Small intestine (tissue), 7 donors: ENCODE measurements around the gene CRYBG1. TPM values are rescaled to one million over a fixed set of nuclear protein-coding genes. Genes with fewer than 3 reads are reported as not detected.
"Not testable (repeated sequence)": the region's sequence is repeated elsewhere in the genome, so short reads cannot be mapped to it uniquely, and the experiment has no call there.

Source experiments
- DNase-seq, 2 donors: peaks; one replicate each; pipeline versions ENCODE4 v3.0.0 to v3.0.0-alpha.2; 2013
- FAIRE-seq: peaks from 2 replicates; lab custom pipeline; 2012; peaks lifted over from hg19 to GRCh38; lab: Jason Lieb, UNC
- H3K27ac ChIP-seq, 3 donors: one replicate each; pipeline ENCODE4 v1.5.1; 2013; ENCODE audit warnings: low read length in 2 of 3, mild to moderate bottlenecking in 2 of 3, control low read depth in 1 of 3, inconsistent platforms in 1 of 3, low read depth in 1 of 3, moderate library complexity in 1 of 3
- H3K27me3 ChIP-seq, 3 donors: one replicate each; pipeline ENCODE4 v1.6.1; 2013; ENCODE audit warnings: low read length in 3 of 3, inconsistent platforms in 1 of 3; ENCODE audit not compliant: control insufficient read depth in 3 of 3, insufficient read depth in 3 of 3
- H3K36me3 ChIP-seq, 3 donors: one replicate each; pipeline ENCODE4 v1.6.1; 2013; ENCODE audit warnings: low read length in 3 of 3, inconsistent platforms in 1 of 3, low read depth in 1 of 3, mild to moderate bottlenecking in 1 of 3, moderate library complexity in 1 of 3; ENCODE audit not compliant: control insufficient read depth in 3 of 3, insufficient read depth in 2 of 3
- H3K4me1 ChIP-seq, 3 donors: one replicate each; pipeline ENCODE4 v1.6.1; 2013; ENCODE audit warnings: low read length in 2 of 3, inconsistent platforms in 1 of 3, low read depth in 1 of 3, mild to moderate bottlenecking in 1 of 3, moderate library complexity in 1 of 3; ENCODE audit not compliant: control insufficient read depth in 3 of 3, insufficient read depth in 2 of 3
- H3K4me3 ChIP-seq, 3 donors: one replicate each; pipeline ENCODE4 v1.5.1; 2013; ENCODE audit warnings: low read length in 3 of 3, control low read depth in 1 of 3, inconsistent platforms in 1 of 3, low read depth in 1 of 3, mild to moderate bottlenecking in 1 of 3, moderate library complexity in 1 of 3
- H3K9me3 ChIP-seq, 2 donors: one replicate each; pipeline ENCODE4 v1.6.1; 2013; ENCODE audit warnings: low read depth in 1 of 2, low read length in 1 of 2; ENCODE audit not compliant: control insufficient read depth in 2 of 2, insufficient read depth in 1 of 2
- WGBS, 3 donors: extraction: QIAGEN DNeasy Blood & Tissue Kit; methylation state at CpG; one replicate each; pipeline ENCODE4 v1.1.7; 2013; 5-methylcytosine and 5-hydroxymethylcytosine counted together
- polyA plus RNA-seq, 4 donors: library from polyadenylated mRNA; stranded (reverse) in 3 of 4; unstranded in 1 of 4; fragments of 200-250 nt in 3 of 4; fragments of 120-200 nt in 1 of 4; gene quantifications; one replicate each; pipeline versions ENCODE4 v1.2.1 to v1.2.3, GENCODE V29; 2013
- donor health status: healthy with polysubstance abuse.
- donor health status: control.
- donor health status: control.
- donor health status: Bipolar disorder and iron deficiency.
- donor health status: healthy.

CRYBG1 gene
- polyA plus RNA-seq, 4 donors = 13.2 to 33.9 (median 23.6) TPM

DNA sequence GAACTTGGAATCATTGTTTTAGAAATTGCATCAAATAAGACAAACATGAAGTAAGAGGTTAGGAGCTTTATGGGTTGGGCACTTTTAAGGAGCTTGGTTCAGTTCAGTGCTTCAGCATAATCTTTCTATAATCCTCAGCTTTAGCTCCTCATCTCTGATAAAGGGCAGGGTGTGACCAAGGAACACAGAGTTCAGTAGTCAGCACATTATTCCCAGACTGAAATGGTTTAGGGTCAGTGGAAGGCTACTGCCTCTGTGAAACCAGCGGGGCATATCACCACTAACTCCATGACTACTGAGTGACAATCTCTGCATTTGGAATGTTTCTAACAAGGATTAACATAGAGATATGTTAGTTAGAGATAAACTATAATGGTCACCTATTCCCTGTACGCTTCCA is 36.9 kb downstream of the CRYBG1 start:
- no peaks in the 10 kb centered on the region for H3K36me3 ChIP-seq
- H3K4me1 ChIP-seq = peaks cover 0 to 3% (median 0%) of the 10 kb centered on the region in 3 donors
- DNase-seq (peak; percentile 20 to 31), FAIRE-seq (no peak)
- no peaks in the 10 kb centered on the region for H3K27me3 ChIP-seq
- WGBS, 3 donors = 90 to 98% (median 90%) methylated on average over 2 of the region's 2 CpGs
- H3K9me3 ChIP-seq = no peaks in the 10 kb centered on the region
- peak overlapping the region in 1 of 3 donors; percentile 15 for H3K27ac ChIP-seq
- H3K4me3 ChIP-seq = no peak overlapping the region

DNA sequence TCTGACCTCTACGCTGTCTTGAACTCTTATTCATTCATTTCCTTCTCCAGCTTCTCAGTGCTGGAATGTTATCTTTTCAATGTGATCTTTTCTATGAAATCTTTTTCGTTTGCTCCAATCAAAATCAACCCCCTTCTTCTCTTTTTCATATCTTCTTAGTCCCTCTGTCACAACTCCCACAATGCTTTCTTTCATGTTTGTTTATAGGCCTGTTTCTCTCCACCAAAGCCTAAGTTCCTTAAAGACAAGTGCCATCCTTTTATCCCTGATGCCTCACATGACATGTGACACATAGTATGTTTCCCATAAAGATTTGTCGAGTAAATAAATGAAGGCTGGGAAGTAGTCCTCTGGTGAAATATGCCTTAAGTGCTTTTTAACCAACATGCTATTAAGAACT is 38.1 kb downstream of the CRYBG1 start:
- peaks cover 0 to 4% of the 10 kb centered on the region in 2 donors for H3K9me3 ChIP-seq
- H3K4me1 ChIP-seq = peaks cover 0 to 3% (median 0%) of the 10 kb centered on the region in 3 donors
- FAIRE-seq (no peak), DNase-seq (no peak)
- H3K4me3 ChIP-seq = no peak overlapping the region
- 60 to 76% (median 75%) methylated on average over 3 of the region's 3 CpGs for WGBS, 3 donors
- no peaks in the 10 kb centered on the region for H3K27me3 ChIP-seq
- no peaks in the 10 kb centered on the region for H3K36me3 ChIP-seq
- no peak overlapping the region for H3K27ac ChIP-seq

DNA sequence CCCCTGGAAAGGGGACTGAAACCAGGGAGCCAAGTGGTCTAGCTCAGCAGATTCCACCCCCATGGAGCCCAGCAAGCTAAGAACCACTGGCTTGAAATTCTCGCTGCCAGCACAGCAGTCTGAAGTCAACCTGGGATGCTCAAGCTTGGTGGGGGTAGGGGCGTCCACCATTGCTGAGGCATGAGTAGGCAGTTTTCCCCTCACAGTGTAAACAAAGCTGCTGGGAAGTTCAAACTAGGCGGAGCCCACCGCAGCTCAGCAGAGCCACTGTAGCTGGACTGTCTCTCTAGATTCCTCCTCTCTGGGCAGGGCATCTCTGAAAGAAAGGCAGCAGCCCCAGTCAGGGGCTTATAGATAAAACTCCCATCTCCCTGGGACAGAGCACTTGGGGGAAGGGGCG is 44.5 kb downstream of the CRYBG1 start:
- H3K9me3 ChIP-seq, FAIRE-seq, H3K27ac ChIP-seq, DNase-seq, H3K4me3 ChIP-seq, H3K27me3 ChIP-seq, H3K36me3 ChIP-seq, H3K4me1 ChIP-seq: not testable (repeated sequence)
- 69 to 90% (median 88%) methylated on average over 5 of the region's 5 CpGs for WGBS, 3 donors

DNA sequence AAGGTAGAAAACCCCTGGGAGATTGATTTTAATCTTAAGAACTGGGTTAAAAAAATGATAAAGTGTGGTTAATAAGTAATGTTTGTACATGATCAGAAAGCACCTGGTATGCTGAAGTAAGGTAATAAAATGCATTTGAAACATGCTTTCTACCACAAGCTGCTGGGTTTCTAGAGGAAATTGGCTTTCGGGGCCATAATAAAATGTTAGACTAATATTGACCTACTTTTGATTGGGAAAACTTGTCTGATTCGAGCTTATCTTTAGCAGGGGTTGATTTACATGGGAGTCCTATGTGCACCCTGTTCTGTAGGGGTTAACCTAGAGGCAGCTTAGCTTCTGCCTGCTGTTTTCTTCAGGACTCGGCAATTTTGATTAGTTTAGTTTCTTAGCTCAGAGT is 50.5 kb downstream of the CRYBG1 start:
- FAIRE-seq (no peak), DNase-seq (peak; percentile 9 to 74)
- H3K4me3 ChIP-seq = no peak overlapping the region
- no peaks in the 10 kb centered on the region for H3K9me3 ChIP-seq
- peak overlapping the region in 1 of 3 donors; percentile 79 for H3K27ac ChIP-seq
- H3K27me3 ChIP-seq = peaks cover 0 to 2% (median 0%) of the 10 kb centered on the region in 3 donors
- WGBS, 3 donors = 14 to 55% (median 39%) methylated on average over 3 of the region's 3 CpGs
- H3K36me3 ChIP-seq = no peaks in the 10 kb centered on the region
- H3K4me1 ChIP-seq = peaks cover 0 to 25% (median 0%) of the 10 kb centered on the region in 3 donors

DNA sequence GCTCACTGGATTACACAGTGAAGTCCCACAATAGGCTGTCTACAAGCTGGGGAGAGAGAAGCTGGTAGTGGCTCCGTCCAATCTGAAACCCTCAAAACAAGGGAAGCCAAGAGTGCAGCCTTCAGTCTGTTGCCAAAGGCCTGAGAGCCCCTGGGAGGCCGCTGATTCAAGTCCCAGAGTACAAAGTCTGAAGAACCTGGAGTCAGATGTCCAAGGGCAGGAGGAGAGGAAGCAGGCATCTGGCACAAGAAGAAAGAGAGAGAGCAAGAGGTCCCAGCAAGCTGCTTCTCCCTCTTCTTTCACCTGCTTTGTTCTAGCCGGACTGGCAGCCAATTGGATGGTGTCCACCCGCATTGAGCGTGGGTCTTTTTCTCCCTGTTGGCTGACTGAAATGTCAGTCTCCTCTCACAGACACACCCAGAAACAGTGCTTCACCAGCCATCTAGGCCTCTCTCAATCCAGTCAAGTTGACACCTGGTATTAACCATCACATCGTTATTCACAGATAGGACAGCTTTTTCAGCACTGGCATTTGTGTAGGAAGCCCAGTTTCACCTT is 51.2 kb downstream of the CRYBG1 start:
- peak; percentile 65 to 82 for DNase-seq
- no peaks in the 10 kb centered on the region for H3K36me3 ChIP-seq
- H3K27ac ChIP-seq = peak overlapping the region in 1 of 3 donors; percentile 79
- H3K27me3 ChIP-seq = peaks cover 0 to 2% (median 0%) of the 10 kb centered on the region in 3 donors
- H3K9me3 ChIP-seq = no peaks in the 10 kb centered on the region
- WGBS, 3 donors = 19 to 63% (median 35%) methylated on average over 6 of the region's 6 CpGs
- no peak overlapping the region for H3K4me3 ChIP-seq
- no peak for FAIRE-seq
- H3K4me1 ChIP-seq = peaks cover 0 to 25% (median 0%) of the 10 kb centered on the region in 3 donors

DNA sequence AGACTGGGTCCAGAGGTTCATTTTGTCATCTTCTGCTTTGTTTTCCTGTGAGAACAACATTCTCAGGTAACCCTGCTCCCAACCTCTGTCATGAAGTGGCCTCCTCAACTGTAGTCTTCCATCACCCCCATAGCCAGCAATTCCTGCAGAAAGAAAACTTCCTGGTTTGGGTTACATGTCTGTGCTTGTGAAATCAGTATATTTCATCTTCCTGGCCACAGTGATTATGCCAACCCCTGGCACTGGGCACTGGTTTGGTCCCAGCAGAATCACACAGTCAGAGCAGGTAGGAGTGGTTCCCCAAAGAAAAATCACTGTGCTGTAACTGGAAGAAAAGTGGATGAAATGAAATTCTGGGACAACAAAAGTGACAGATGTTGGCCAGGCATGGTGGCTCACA is 52.5 kb downstream of the CRYBG1 start:
- peaks cover 0 to 29% (median 0%) of the 10 kb centered on the region in 3 donors for H3K4me1 ChIP-seq
- H3K36me3 ChIP-seq = peaks cover 0 to 4% (median 0%) of the 10 kb centered on the region in 3 donors
- no peak overlapping the region for H3K4me3 ChIP-seq
- DNase-seq (no peak), FAIRE-seq (no peak)
- H3K27ac ChIP-seq = no peak overlapping the region
- peaks cover 0 to 2% (median 0%) of the 10 kb centered on the region in 3 donors for H3K27me3 ChIP-seq
- peaks cover 0 to 3% of the 10 kb centered on the region in 2 donors for H3K9me3 ChIP-seq

DNA sequence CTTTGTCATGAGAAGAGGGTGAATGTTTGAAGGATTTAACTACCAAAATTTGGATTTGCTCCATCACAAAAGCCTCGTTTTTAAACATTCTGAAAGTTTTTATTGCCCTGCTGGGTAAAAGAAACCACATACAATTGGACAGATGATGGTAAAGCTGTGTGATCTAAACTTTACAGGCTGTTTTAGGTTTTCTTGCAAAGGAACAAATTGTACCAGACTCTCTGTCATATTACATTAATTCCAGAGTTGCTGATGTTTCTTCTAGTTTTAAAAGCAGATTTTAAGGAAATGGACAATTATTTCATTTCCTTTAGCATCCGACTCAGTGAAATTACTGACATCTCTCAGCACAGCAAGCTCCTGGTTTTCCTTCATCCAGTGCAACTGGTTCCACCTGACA is 53.2 kb downstream of the CRYBG1 start:
- no peak overlapping the region for H3K27ac ChIP-seq
- H3K27me3 ChIP-seq = peaks cover 0 to 2% (median 0%) of the 10 kb centered on the region in 3 donors
- peaks cover 0 to 4% (median 0%) of the 10 kb centered on the region in 3 donors for H3K36me3 ChIP-seq
- peaks cover 0 to 3% of the 10 kb centered on the region in 2 donors for H3K9me3 ChIP-seq
- H3K4me1 ChIP-seq = peaks cover 0 to 29% (median 0%) of the 10 kb centered on the region in 3 donors
- 49 to 74% (median 60%) methylated on average over 2 of the region's 2 CpGs for WGBS, 3 donors
- FAIRE-seq (no peak), DNase-seq (no peak)
- H3K4me3 ChIP-seq = no peak overlapping the region

DNA sequence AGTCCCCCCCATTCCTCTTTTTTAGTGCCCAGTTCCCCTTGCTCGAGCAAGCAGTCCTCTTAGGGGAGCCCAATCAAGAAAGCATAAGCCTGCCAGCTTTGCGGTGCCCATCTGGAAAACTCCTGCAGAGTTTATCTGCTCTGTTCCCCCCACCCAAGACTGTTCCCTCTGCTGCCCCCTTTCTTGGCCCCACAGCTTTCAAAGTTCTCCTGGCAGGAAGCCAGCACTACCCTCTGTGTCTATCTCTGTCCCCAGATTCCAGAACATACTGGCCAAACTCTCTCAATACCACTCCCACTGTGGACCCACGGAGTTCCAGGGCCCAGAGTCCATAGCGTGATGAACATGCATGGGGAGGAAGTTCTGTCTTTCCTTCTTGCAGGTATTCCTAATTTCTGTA is 55.4 kb downstream of the CRYBG1 start:
- WGBS, 3 donors = 60 to 77% (median 68%) methylated on average over 4 of the region's 4 CpGs
- Histone ChIP-seq H3K36me3 (peaks cover 0 to 4% (median 0%) of the 10 kb centered on the region in 3 donors), H3K27me3 (peaks cover 0 to 2% (median 0%) of the 10 kb centered on the region in 3 donors), H3K9me3 (peaks cover 0 to 3% of the 10 kb centered on the region in 2 donors), H3K4me1 (peaks cover 0 to 29% (median 0%) of the 10 kb centered on the region in 3 donors), H3K4me3 (no peak overlapping the region), H3K27ac (no peak overlapping the region)
- DNase-seq (peak in 1 of 2 donors; percentile 42), FAIRE-seq (no peak)
